HG03280 (cell line): ENCODE data around the gene CLK1.
A peak's percentile ranks its signal among the peaks of the same experiment; 100 is the strongest.
"Not testable (repeated sequence)": the region's sequence is repeated elsewhere in the genome, so short reads cannot be mapped to it uniquely, and the experiment has no call there.

Experiments used
- ATAC-seq: cut with Tn5 transposase; IDR thresholded peaks from one replicate; pipeline ENCODE4 v1.9.1; 2021; ENCODE audit warnings: mild to moderate bottlenecking, moderate library complexity; ENCODE audit not compliant: unreplicated experiment

CLK1 gene

GRCh38 chr2:200851398-200852248 is 12.8 kb downstream of the CLK1 start:
- no peak for ATAC-seq

GRCh38 chr2:200850512-200851256 is 13.8 kb downstream of the CLK1 start:
- ATAC-seq: no peak

GRCh38 chr2:200847939-200848338 is 16.5 kb downstream of the CLK1 start:
- no peak for ATAC-seq

- no peak for ATAC-seq
These were observed 17.2 kb downstream of the CLK1 start for GRCh38 chr2:200847269-200847668.

- no peak for ATAC-seq
These were observed 18.7 kb downstream of the CLK1 start for GRCh38 chr2:200845669-200846325.

- no peak for ATAC-seq
These were observed 19.3 kb downstream of the CLK1 start for GRCh38 chr2:200845194-200845593.

GRCh38 chr2:200843993-200844948 is 20.2 kb downstream of the CLK1 start:
- ATAC-seq: no peak

- no peak for ATAC-seq
These were observed 24.9 kb downstream of the CLK1 start for GRCh38 chr2:200839513-200839912.

- no peak for ATAC-seq
These were observed 29.8 kb downstream of the CLK1 start for GRCh38 chr2:200834701-200835100.

GRCh38 chr2:200829258-200829655 is 35.2 kb downstream of the CLK1 start:
- no peak for ATAC-seq

- no peak for ATAC-seq
These were observed 35.7 kb downstream of the CLK1 start for GRCh38 chr2:200828572-200829257.

- ATAC-seq: no peak
These were observed 36.4 kb downstream of the CLK1 start for GRCh38 chr2:200828104-200828503.

- ATAC-seq: no peak
These were observed 42.7 kb downstream of the CLK1 start for GRCh38 chr2:200821686-200822245.

- ATAC-seq: no peak
These were observed 43.8 kb downstream of the CLK1 start for GRCh38 chr2:200820573-200821234.

- not testable (repeated sequence) for ATAC-seq
These were observed 45.7 kb downstream of the CLK1 start for GRCh38 chr2:200818732-200819131.

- ATAC-seq: no peak
These were observed 49.5 kb downstream of the CLK1 start for GRCh38 chr2:200814917-200815316.

GRCh38 chr2:200814276-200814815 is 50.1 kb downstream of the CLK1 start:
- no peak for ATAC-seq

- ATAC-seq: peak; percentile 41
These were observed 52.1 kb downstream of the CLK1 start for GRCh38 chr2:200812122-200813022.
